Coronary artery (tissue), 2 donors: ENCODE results near the gene GBX1.

Source experiments
- DNase-seq: peaks from one replicate; pipeline ENCODE4 v3.0.0-alpha.2; 2017; ENCODE audit warnings: low spot score
- H3K27ac ChIP-seq, 2 donors: fragments of 200-600 bp; sonication (generic); one replicate each; pipeline ENCODE4 v1.5.1; 2016 to 2019
- H3K4me3 ChIP-seq: fragments of 200-600 bp; sonication (generic); 2 replicates; pipeline ENCODE4 v1.5.1; 2016; ENCODE audit warnings: mild to moderate bottlenecking, moderate library complexity
- TF ChIP-seq, protein P1 (sequence below): fragments of 200-600 bp; sonication (generic); IDR thresholded peaks from one replicate; pipeline ENCODE4 v1.5.1; 2019; ENCODE audit warnings: antibody characterized with exemption

Gene GBX1

DNA sequence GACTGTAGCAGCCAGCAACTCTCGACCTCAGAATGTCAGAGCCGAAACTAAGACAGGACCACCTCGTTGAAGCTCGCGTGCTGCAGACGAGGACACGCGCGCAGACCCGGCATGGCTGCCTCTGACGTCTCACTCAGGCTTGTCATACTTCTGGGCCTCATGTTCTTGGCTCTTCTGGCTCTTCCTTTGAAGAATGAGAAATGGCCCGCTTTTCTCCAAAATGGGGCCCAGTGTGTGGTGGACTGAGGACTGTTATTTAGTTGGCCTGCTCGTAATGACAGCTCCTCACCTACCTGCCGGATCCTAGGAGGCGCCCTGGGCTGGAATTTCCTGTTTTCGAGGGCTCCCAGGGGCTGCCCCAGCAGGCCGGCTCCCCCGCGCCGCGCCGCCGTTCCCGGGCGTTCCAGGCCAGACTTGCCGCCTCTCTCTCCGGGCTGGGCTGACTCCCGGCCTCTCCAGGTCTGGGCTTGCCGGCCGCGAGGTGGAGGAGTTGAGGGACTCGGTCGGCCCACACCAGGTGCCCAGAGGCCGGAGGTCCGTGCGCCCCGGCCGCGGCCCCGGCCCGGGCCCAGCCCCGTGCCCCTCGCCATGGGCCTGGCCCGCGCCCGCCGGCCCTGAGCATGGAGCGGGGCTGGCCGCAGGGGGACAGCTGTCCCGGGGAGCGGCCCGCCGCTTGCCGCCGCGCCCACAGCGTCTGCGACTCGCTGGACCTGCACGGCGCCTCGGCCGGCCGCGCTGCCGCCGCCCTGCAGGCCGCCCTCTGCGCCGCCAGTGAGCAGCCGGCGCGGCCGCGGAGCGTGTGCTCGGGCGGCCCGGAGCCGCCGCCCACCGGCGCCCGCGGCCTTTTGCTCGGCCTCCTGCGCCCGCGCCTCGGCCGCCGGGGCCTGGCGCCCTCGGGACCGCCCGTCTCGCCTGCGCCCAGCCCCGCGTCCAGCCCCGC lies 53.1 kb downstream of the GBX1 start:
- DNase-seq: no peak
- H3K4me3 ChIP-seq: peak overlapping the region; percentile 64
- TF ChIP-seq, protein P1, sequence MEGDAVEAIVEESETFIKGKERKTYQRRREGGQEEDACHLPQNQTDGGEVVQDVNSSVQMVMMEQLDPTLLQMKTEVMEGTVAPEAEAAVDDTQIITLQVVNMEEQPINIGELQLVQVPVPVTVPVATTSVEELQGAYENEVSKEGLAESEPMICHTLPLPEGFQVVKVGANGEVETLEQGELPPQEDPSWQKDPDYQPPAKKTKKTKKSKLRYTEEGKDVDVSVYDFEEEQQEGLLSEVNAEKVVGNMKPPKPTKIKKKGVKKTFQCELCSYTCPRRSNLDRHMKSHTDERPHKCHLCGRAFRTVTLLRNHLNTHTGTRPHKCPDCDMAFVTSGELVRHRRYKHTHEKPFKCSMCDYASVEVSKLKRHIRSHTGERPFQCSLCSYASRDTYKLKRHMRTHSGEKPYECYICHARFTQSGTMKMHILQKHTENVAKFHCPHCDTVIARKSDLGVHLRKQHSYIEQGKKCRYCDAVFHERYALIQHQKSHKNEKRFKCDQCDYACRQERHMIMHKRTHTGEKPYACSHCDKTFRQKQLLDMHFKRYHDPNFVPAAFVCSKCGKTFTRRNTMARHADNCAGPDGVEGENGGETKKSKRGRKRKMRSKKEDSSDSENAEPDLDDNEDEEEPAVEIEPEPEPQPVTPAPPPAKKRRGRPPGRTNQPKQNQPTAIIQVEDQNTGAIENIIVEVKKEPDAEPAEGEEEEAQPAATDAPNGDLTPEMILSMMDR: no peak
- H3K27ac ChIP-seq: no peak overlapping the region

DNA sequence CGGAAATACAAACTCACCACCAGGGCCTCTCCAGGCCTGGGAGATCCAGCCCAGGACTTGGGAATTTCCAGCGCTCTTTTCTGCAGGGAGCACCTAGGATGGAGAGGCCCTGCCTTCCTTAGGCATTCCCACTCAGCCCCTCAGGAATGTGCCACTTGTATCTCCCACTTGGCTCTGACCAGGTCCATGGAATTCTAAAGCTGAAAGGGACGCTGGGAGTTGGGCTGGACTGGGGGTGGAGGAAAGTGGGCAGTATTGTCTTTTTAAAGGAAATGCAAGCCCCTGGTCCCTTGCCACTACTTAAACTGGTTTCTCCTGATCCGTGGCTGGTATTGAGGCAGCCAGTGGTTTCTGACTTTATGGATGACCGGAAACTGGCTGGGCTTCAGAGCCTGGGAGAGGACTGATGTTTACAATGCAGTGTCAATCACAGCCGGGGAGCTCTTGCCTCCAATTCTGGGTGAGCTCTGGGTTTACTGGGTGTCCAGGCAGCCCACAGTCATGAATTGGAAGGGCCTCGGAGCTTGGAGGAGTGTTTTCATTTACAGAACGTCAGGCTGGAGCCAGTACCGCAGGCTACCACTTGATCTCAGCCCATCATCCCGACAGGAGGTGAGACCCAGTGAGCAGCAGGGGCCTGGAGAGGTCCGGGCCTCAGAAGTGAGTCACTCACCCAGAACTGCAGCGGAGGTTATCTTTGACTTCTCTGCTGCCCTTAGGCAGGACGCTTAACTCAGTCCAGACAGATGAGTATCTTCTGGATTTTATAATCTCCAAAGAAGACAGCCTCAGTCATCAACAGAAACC lies 53.9 kb downstream of the GBX1 start:
- H3K27ac ChIP-seq: no peak overlapping the region
- DNase-seq: no peak
- TF ChIP-seq, protein P1: no peak
- H3K4me3 ChIP-seq: no peak overlapping the region

DNA sequence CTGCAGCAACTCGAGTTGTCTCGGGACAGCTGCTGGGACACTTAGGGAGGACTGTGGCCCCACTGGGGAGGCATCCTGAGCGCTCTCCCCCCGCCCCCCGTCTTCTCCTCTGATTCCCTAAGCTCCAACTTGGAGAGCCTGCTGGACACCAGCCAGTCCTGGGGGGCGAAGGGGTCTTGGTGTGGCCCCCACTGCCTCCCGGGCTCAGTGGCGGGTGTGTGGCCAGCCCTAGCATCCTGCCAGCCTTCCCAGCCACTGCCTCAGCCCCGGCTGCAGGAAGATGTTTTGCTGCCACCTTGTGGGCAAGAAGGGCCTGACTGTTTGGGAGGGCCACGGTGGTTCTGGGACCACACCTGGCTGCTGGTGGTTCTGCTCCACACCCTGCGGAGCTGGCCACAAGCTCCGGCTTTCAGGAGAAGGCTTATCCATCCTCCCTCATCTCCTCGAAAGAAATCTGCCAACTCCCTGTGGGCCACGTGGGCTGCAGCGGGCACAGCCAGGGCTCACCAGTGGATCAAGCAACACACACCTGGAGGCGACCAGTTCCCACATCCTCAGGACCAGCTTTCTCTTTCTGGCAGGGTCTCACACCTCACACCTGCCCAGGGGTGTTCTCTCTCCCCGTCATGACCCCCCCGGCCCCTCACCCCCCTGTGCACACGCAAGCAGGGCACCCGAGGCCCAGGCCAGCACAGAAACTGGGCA lies 56.4 kb downstream of the GBX1 start:
- Histone ChIP-seq H3K27ac (peak overlapping the region in 1 of 2 donors; percentile 7), H3K4me3 (no peak overlapping the region)
- no peak for DNase-seq
- TF ChIP-seq, protein P1: peak; percentile 91

DNA sequence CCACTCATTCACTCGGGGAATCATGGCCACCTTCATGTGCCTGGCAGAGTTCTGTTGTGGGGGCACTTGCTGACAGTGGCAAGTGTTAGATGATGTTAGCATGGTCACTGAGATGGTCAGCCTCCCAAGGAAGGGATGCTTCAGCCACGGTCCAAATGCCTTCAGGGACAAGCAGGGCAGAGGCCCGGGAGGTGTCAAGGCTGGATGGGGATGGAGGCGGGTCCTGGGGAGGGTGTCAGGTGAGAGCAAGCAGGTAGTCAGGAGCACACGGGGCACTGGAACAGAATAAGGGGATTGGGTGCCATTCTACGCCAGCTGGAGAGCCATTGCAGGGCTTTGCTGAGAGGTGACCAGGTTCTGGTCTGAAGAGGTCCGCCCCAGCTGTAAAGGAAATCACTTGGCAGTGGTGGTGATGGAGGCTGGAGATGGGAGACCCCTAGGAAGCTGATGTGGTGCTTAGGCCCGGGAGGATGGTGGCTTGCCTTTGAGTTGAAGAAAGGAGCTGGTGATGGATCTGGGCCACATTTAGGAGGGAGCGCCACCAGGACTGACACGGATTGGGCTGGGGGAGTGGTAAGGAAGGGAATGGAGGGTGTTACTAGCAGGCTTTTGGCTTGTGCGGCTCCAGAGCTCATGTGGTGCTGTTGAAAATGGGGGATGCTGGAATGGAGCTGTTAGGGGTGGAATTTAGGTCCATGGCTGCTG lies 57.1 kb downstream of the GBX1 start:
- Histone ChIP-seq H3K4me3 (no peak overlapping the region), H3K27ac (peak overlapping the region in 1 of 2 donors; percentile 7)
- DNase-seq: no peak
- TF ChIP-seq, protein P1: no peak

DNA sequence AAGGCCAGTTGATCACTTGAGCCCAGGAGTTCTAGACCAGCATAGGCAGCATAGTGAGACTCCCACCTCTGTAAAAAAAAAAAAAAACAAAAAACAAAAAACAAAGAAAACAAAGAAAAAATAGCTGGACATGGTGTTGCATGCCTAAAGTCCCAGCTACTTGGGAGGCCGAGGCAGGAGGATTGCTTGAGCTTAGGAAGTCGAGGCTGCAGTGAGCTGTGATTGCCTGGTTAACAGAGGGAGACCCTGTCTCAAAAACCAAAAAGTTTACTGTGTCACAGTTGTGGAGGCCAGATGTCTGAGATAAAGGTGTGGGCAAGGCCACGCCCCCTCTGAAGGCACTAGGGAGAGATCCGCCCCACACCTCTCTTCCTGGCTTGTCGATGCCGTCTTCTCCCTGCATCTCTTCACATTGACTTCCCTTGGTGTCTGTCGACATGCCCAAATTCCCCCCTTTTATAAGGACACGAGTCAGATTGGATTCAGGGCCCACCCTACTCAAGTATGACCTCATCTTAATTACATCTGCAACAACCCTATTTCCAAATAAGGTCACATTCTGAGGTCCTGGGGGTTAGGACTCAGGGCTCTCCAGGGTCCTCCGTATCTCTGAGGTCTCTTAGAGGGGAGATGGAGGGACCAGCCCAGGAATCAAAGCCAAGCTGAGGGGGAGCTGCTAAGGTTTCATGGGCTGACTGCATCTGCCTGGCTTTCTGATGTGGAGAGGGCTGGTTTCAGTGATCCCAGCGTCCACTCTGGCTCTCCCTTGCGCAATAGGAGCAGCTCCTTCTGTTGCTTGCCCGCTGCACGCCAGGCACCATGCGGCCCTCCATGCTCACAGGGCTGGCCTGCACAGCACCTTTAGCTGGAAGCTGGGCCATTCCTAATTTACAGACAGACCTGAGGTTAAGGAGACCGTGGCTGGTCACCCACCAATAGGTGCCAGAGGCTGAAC lies 58.1 kb downstream of the GBX1 start:
- DNase-seq: no peak
- Histone ChIP-seq H3K27ac (peak overlapping the region in 1 of 2 donors; percentile 1), H3K4me3 (no peak overlapping the region)
- TF ChIP-seq, protein P1: no peak
